ENCODE measurements around the gene AVPR1A.
"Not testable (repeated sequence)": the region's sequence is repeated elsewhere in the genome, so short reads cannot be mapped to it uniquely, and the experiment has no call there.

The AVPR1A gene

GRCh38 chr12:63150713-63151622, at the start of gene AVPR1A:
Gene AVPR1A, minus strand, starts transcription at chr12:63151201. Its CDS starts 365 bp downstream, at chr12:63150836.
- no peak for DNase-seq

GRCh38 chr12:63196168-63196567, 45.2 kb upstream of the AVPR1A start:
- DNase-seq: no peak

- DNase-seq: no peak
These were observed 28.2 kb upstream of the AVPR1A start for GRCh38 chr12:63179224-63179623.

- DNase-seq: no peak
These were observed 19.3 kb upstream of the AVPR1A start for GRCh38 chr12:63170321-63170720.

DNA sequence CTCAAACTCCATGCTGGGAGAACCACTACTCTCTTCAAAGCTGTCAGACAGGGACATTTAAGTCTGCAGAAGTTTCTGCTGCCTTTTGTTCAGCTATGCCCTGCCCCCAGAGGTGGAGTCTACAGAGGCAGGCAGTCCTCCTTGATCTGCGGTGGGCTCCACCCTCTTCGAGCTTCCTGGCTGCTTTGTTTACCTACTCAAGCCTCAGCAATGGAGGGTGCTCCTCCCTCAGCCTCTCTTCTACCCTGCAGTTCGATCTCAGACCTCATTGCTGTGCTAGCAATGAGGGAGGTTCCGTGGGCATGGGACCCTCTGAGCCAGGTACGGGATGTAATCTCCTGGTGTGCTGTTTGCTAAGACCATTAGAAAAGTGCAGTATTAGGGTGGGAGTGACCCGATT, 16.7 kb upstream of the AVPR1A start:
- not testable (repeated sequence) for DNase-seq

GRCh38 chr12:63164911-63165310, 13.9 kb upstream of the AVPR1A start:
- no peak for DNase-seq

GRCh38 chr12:63163541-63163940, 12.5 kb upstream of the AVPR1A start:
- no peak for DNase-seq

DNA sequence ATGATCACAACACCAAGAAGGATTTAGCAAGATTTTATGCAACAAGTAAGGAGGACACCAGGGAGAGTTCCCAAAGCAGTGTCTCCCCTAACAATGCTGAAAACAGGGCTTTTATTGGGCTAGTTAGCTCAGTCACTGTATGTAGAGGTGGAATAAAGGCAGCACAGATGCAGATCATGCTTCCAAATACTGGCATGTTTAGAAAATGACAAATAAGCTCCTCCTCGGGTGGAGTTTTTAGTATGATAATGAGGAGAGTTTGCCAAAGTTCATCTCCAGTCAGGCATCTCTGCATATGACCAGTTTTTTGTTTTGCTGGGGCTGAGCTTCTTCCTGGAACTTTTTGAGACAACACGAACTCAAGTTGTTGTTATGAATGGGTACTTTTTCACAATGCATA, 4.4 kb upstream of the AVPR1A start:
- no peak for DNase-seq

- DNase-seq: no peak
These were observed 3.6 kb upstream of the AVPR1A start for GRCh38 chr12:63154560-63154959.

DNA sequence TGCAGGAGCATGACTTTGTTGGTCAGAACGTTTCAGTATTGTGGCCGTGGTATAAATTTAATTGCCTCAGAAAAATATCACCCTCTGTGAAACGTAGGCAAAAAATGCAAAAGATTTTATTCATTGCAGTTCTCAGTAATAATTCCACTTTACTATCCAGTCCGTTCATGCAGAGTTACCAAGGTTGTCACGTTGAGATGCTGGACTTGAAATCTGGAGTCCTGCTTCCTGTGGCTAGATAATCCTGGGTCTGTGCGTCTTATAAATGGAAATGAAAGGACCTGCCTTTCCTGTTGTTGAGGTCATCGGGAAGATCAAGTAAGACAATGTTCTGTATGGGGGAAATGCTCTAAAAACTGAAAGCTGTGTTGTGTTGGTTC, 1.3 kb upstream of the AVPR1A start:
- no peak for DNase-seq

DNA sequence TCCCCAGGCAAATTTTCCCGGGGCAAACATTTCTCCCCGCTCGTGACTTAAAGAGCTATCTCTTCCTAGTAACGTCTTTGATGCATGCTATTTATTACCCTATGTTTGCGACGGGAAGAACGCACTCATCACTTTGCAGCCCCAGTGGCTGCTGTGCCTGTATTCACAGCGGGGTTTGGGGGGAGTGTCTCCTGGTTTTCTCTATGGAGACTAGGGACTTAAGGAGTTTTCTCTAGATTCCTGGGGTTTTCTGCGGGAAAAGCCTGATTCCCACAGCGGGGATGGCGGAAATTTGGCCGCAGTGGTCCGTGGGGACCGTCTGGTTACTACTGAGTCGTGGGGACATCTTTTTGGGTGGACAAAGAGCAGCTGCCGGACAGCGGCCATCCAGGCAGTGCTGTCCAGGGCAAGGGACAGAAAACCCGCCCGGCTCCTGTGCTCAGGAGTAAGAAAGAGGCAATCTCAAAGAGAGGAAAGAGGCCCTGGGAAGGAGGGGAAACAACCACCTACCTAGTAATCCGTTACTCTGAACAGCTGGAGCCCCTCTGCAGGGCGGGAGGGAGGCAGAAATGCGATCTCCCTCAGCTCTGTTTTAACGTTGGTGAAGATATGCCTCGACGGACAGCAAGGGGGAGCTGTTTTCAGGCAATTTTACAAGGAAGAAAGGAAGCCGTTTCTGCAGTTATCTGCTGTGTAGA, 771 bp upstream of the AVPR1A start:
- DNase-seq: no peak

DNA sequence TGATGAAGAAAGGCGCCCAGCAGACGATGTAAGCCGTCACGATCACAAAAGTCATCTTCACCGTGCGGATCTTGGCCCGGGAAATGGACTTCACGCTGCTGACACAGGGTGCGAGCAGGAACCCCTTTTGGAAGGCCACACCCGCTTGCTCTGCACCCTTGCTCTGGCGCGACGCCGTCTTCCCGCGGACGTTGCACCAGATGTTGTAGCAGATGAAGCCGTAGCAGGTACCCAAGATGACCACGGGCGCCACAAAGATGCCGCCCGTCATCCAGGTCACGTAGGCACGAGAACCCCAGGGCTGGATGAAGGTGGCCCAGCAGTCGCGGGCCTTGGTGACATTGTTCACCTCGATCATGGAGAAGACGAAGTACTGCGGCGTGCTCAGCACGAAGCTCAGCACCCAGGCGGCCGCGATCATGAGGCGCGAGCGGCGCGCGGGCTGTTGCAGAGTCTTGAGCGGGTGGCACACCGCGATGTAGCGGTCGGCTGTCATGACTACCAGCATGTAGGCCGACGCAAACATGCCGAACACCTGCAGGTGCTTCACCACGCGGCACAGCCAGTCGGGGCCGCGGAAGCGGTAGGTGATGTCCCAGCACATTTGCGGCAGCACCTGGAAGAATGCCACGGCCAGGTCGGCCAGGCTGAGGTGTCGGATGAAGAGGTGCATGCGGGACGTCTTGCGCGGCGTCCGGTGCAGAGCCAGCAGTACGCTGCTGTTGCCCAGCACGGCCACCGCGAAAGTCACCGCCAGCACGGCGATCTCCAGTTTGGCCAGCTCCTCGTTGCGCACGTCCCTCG, 890 bp downstream of the AVPR1A start:
- no peak for DNase-seq

DNA sequence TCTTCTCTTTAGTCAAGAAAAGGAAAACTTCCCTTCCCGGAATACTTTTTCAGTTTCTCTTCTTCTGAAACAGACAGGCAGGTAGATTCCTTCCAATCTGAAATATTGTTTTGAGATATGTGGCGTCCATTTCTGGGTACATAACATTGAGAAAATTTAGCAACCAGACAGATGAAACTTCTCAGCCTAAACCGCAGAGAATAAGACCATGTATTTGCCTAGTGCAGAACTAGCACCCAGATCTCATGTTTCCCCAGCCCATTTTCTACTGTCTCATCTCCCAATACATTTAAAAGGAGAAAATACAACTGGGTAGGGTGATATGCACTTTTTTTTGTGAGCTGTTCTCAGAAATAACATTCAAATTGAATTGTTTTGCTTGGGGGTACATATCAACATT, 6.4 kb downstream of the AVPR1A start:
- DNase-seq: no peak

DNA sequence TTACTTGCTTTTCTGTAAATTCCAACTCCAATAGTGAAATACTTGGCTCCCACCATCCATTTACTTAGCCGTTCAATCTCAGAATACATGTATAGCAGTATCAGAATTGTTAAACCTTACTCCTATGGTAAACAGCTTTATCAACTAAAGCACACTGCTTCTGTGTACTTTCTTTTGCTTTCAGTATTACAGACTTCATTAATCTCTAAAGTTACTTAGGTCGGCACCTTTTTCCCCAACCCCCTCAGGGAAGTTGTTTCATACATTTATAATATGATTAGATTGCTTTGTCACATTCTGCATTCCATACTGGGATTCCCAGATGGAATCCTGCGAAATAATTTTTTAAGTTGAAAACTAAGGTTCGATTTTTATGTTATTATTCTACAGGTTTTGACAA, 12.5 kb downstream of the AVPR1A start:
- DNase-seq: no peak

- DNase-seq: no peak
These were observed 17.0 kb downstream of the AVPR1A start for GRCh38 chr12:63133981-63134380.

DNA sequence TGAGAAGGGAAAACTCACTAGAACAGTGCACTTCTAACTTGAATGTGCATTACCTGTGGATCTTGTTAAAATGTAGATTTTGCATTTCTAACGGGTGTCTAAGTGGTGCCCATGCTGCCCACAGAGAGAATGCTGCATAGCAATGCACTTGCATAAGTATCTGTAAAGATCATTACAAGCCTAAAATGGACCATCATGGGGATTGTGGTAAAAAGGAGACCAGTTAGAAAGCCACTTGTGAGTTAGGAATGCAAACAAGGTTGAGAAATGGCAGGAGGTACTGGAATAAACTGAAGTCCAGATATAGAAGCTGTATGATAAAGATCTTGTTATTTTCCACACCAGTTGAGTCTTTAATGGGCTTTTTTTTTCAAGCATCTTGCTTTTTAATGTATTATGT, 18.8 kb downstream of the AVPR1A start:
- no peak for DNase-seq

GRCh38 chr12:63129927-63130326, 21.1 kb downstream of the AVPR1A start:
- no peak for DNase-seq

GRCh38 chr12:63124778-63125177, 26.2 kb downstream of the AVPR1A start:
- no peak for DNase-seq

DNA sequence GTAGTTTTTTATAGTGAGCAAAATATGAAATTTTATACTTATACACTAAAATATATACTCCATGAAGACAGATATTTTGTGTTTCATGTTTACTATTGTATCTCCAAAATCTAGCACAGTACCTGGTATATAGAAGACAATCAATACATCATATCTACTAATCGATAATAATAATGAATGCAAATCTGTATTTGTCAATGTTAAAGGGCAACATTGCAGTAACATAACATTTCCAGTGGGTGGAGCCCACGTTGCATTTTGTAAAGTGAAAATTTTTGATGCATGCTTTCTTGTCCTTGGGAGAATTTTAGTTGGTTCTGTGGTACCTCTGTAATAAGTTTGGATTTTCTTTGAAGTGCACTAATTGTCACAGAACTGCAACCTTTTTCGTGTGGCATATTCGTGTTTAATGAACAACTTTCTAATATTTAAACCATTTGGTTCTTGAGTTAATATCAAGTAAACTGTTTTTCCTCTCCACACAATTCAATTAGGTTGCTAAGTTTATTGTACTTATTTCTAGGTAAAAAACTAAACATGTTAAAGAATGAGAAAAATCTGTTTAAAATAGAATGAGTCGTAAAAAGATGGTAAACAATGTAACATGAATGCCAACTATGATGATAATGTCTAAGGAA, 47.4 kb downstream of the AVPR1A start:
- peak in 1 of 2 donors; percentile 6 for DNase-seq

- DNase-seq: no peak
These were observed 49.1 kb downstream of the AVPR1A start for GRCh38 chr12:63101920-63102319.

GRCh38 chr12:63098851-63099250, 52.1 kb downstream of the AVPR1A start:
- no peak for DNase-seq

- no peak for DNase-seq
These were observed 55.5 kb downstream of the AVPR1A start for GRCh38 chr12:63095369-63095980.
